Tibial nerve (tissue), 4 donors: Measurements from ENCODE around the gene CEBPZ.

ENCODE experiments used
- CTCF ChIP-seq, 5 experiments: fragments of 200-600 bp in 3 of 5; fragments of 450-650 bp in 2 of 5; sonication (generic) in 3 of 5; IDR thresholded peaks; one replicate each; pipeline ENCODE4 v1.5.1; 2016 to 2019; ENCODE audit warnings: antibody characterized with exemption in 5 of 5, mild to moderate bottlenecking in 3 of 5, moderate library complexity in 2 of 5
- EP300 ChIP-seq, 2 donors: sonication (generic); formaldehyde crosslinking; IDR thresholded peaks; one replicate each; pipeline ENCODE4 v1.6.1; 2017; ENCODE audit warnings: antibody characterized with exemption in 2 of 2, mild to moderate bottlenecking in 1 of 2

DNA sequence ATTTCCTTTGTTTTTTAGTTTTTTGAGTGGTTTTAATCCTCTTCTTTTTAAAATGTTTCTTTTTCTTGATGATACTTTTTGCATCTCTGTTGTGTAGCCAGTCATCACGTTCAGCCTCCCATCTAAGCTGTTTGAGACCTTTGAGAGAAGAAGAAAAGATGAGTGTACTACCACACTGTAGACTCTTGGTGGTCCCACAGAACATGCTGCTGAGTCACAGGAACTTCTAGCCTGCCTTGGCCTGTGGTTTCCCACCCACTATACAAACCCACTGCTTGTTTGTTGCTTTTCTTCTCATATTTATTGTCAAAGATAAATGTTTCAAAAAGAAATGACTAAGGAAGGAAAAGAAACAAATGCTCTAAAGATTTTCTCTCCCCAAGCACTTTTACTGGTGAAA, 29.6 kb downstream of the CEBPZ start:
- TF ChIP-seq CTCF (IDR thresholded peaks at IDR 0.05) (no peak), EP300 (IDR thresholded peaks at IDR 0.05) (no peak)
